Activated CD8-positive, alpha-beta memory T cell treated with anti-CD3 and anti-CD28 coated beads for 24 hours (primary cell): ENCODE data around the gene GMFB.
"Not testable (repeated sequence)": the region's sequence is repeated elsewhere in the genome, so short reads cannot be mapped to it uniquely, and the experiment has no call there.

Experiments used
- DNase-seq: peaks from one replicate; pipeline ENCODE4 v3.0.0-alpha.2; 2020

GMFB gene

DNA sequence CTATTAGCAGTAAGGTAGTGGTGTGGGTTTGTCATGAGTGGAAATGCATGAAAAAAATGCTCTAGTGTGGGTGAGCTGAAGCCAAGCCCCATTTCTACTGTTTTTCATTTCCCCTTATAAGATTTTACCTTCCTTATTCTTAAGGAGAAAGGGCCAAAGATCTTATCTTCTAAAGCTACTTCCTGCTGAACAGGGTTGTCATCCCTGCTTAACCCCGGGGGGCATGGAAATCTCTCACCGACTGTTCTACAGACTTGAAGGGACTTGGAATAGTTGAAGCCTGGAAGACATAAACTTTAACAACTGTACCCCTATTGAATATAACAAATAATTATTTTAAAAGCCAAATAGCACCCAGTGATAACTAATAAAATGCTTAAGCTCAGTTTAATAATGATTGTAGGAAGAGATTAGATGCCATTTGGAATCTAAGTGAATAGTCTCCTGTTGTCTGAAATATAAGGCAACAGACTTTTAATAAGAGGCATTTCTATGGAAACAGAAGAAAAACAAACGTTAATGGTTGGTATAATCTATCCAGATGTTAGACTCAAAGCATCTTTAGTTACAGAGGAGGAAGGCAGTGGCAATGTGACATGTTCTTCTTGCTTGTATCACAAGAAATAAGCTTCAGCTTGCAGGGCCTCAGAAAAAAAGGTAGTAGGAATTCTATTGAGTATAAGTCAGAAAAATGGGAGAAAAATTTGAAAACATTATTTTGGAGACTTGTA lies 1.8 kb upstream of the GMFB start:
- DNase-seq: no peak

DNA sequence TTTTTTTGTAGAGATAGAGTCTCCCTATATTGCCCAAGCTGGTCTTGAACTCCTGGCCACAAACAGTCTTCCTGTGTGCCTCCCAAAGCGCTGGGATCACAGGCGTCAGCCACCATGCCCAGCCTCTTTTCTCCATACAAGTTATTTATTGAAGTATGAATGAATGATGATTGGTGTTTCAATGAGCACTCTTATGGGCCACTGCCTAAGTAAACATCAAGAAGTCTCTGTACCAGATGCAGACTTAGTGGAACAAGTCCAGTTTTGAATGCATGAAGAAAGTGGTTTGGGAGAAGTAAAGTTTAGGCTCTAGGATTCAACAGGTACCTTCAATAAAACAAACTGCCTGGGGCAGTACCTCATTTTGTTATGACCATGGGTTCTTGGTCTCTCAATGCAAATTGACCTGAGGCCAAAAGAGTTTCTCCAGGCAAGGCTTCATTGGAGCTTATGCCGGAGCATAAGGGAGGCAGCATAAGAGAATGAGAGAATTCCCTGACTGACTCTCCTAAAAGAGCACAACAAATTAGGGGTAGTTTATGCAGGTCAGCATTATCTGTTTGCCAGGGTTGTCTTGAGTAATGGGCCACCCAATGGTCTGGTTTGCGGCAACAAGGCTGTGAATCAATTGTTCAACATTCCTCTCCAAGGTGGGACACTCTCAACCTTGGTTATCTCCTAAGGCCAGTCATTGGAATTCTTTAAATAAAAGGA lies 1.1 kb upstream of the GMFB start:
- DNase-seq: no peak

DNA sequence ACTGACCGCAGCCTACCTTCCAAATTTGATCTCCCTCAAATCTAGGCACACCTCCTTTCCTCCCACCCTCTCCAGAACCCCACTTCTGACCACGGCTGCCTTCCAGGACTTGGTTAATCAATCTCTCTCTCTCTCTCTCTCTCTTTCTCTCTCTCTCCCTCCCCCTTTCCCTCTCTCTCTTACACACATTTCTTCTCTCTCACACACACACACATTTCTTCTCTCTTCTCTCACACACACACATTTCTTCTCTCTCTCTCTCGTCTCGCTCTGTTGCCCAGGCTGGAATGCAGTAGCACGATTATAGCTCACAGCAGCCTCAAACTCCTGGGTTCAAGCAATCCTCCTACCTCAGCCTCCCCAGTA lies 521 bp upstream of the GMFB start:
- DNase-seq: no peak

DNA sequence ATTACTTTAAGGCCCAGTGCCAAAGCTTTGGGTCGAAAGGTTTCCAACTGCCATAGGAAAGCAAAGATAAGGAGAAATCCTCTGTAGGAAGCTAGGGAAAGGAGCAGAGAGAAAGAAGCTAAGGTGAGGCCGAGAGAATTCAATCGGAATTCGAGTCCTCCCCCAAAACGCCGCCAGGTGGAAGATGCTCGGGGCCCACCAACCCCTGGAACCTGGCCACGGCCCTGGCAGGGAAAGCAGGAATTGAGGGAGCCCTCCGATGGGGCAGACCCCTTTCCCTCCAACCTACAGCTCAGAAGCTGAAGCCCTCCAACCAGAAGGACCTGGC lies 498 bp downstream of the GMFB start:
- DNase-seq: no peak

DNA sequence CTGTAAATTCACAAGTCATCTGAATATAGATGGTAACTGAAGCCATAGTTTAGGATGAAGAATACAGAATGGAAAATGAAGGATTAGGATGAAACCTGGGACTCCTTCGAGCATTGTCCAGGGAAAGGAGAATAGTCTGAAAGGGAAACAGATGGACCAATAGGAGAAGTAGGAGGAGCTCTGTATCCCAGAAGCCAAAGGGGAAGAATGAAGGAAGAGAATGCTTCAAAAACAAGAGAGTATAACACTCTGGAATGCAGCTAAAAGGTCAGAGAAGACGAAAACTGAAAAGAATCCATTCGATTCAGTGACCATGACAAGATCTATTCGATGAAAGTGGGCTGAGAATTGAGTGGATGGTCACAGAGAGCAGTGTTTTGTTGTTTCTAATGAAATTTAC lies 1.0 kb downstream of the GMFB start:
- no peak for DNase-seq

DNA sequence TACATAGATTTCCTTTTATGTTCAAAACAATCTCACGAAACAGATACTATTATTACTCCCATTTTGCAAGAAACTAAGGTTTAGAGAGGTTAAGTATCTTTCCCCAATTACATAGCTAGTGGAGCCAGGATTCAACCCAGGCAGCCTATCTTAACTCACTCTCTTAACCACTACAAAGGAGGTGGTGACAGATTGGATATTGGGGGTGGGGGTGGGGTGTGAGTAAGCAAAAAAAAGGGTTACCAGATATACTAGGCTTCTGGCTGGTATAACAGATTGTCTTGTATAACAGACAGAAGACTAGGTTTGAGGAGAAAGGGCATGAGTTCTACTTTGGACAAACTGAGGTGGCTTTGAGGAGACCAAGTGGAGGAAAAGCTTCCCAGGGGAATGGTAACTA lies 2.1 kb downstream of the GMFB start:
- DNase-seq: no peak

DNA sequence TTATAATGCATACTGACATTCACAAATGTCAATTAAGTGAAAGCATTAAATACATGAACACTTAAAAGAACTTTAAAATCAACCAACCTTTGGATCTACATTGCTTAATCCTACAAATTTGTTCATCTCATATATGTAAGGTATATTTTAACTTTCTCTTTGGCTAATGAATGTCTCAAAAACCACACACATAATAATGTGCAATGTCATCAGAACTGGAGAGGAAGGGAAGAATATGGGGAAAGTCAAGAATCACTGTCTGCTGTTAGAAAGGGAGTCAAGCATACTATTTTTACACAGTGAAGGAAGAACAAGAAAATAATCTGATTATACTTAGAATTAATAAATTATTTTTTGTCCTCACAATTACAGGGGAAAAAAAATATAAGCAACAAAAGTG lies 4.9 kb downstream of the GMFB start:
- DNase-seq: no peak

DNA sequence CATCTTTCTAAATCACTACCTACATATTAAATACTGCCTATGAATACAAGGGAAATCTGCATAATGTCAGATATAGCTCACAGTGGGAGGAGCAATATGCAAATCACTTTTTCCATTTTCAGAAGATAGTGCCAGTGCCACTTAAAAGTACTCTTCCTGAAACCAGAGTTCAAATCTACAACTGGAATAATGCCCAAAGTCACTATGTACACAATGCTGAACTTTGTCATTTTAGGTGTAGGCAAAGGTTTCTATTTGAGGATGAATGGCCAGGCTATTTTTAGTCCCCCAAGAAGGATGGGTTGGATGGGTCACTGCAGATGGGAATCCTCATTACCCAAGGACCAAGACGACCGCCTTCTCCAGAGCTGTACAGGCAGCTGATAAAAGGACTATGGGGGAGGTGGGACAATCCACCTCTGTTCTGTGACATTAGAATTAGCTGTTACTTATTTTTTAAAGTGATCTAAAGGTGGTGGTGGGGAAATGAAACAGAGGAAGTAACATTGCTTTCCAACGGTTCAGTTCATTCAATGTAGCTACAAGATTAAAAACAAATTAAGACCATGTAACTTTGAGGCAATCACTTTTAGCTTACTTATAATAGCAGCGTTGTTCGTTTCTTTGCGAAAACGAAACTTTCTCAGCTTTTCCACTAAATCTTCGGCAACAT lies 5.6 kb downstream of the GMFB start:
- DNase-seq: no peak

DNA sequence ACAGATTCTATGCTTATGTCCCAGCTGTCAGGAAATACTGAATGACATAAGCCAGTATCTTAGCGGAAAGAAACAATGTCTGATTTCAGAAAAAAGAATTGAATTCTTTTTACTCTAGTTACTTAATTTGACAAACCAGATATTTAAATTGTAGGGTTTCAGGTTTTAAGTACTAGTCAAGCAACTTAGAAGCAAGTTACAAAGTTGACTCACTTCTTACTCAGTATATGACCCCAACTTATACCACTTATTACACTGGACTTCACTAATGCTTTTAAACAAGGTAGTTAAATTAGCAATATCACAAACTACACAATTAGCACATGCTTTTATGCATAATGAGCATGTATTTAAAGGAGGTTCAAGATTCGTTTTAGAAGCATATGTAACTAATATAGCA lies 7.1 kb downstream of the GMFB start:
- DNase-seq: no peak

DNA sequence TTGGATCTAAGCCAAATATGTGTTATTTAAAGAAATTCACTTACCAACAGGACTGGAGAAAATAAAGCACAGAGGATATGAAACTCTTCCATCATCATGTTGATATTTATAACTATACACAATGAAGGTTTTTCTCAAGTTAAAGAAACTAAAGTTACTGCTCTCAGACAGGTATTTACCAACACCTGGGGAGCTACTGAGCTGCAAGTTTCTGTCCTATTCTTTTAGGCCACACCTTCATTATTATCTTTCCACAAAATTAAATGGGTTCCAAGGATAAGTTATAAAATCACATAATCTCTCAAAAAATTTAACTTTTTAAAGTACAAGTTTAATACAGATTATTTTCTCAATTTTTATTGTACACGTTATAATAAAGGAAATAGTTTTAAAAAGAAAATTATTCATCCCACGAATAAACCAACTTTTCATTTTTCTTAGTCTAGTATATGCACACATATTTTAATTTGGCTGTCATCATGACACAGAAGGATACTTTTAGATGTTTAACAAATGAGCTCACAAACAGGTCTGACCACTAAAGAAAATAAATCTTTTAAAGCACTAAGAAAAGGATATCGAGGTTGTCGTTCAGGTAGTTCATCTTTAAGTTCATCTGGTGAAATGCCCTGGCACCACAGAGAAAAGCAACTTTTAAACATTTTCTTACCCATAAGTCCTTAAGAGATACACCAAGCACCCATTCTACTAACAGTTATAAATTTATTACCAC lies 7.8 kb downstream of the GMFB start:
- DNase-seq: no peak

DNA sequence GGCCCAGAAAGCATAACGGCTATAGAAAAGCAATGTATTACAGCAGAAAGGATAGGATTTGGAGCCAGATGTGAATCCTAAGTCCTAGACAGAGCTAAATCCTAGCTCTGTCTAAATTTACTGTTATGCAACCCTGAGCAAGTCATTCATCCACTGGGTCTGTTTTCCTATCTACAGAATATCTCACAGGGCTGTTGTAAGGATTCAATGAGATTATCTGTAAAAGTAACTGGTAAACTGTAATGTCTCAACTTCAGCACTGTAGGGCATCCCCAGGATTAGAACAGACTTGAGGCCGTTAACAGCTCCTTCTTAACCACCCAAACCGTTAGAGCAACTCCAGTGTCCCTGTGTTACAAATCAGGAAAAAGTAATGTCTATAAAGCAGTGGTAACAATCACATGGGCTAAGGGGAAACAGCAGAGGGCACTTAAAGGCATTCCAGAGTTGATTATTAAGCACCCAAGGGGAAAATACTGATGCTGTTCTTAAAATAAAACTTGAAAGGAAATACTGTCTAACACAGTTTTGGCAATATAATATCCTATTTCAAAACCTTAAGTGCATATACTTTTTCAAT lies 10.1 kb downstream of the GMFB start:
- no peak for DNase-seq

DNA sequence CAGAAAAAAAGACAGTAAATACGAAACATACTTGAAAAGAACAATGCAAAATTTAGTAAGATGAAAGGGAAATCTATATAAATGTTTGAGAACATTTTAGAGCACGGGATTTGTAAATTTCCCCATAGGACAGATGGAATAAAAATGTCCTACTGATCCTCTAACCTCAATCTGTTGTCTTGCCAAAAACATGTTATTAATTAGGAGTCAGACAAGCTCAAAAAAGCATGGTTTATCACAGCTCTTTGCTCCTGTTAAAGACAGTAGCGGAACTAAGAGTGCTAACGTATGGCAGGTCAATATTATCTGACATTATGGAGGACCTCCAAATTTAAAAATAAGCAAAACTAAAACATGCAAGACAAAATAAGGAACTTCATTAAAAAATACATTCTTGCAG lies 12.9 kb downstream of the GMFB start:
- no peak for DNase-seq

DNA sequence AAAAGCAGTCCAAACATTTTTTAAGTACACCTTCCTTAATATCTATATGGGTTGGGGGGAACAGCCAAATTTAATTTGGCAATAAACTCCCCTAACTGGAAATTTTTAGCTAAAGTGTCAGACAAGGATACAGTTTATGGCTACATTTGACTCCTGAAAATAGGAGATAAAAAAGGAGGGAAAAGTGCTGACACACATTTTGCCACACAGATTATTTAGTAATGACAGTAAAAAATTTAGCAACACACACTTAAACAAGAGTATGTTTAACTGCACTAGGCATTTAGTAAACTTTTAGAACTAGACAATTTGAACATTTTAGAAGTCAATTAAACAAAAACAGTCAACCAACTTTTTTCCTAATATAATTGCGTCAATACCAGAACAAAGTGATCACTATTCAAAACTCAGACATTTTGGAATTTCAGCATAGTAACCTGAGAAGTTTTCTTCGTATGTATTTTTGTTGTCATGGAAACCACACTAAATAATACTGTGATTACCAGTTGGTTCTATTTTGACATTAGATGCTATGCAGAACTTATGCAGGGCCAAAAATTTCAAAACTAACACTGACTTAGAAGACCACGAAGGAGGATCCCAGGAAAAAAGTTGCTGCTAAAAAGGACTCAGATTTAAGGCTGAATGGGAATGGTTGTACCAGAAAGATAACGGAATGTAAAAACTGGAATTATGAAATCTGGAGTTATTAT lies 13.4 kb downstream of the GMFB start:
- no peak for DNase-seq

DNA sequence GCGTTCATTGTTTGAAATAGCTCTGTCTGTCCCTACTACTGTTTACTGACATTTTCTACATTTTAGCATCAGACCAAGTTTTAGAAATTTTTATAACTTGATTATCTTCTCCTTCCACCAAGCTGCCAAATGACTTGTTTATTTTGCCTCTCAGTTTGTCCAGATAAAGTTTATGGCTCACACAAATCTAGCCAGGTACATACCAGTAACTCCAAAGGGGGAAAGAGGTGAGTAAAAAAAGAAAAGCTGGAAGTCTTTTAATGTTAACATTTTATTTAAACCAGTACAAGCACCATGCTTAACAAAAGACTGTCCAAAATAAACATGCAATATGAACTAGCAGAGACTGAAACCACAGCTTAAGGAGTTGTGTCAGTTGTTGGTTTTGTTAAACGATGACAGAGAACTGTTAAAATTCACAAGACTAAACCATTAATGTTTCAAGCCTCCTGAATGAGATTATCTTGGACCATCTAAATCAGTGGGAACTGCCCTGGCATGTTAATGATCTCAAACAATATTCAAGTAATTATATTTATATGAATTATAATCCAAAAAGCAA lies 14.5 kb downstream of the GMFB start:
- DNase-seq: no peak

DNA sequence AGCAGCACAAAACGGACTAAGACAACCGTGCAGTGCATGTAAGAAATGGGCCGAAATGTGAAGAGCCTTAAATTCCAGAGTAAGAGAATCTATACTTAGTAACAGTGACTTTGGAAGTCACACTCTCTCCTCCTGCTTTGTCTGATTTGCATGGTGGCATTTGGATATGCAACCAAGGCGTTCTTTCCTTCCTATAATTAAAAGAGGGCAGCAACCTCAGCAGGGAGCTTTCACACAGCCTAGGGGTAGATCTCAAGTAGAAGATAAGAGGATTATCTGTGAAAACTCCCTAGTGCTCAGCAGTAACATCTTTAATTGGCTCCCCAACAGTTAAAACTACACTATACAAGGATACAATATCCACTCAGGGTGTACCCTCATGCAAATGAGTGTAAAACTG lies 16.5 kb downstream of the GMFB start:
- DNase-seq: no peak

DNA sequence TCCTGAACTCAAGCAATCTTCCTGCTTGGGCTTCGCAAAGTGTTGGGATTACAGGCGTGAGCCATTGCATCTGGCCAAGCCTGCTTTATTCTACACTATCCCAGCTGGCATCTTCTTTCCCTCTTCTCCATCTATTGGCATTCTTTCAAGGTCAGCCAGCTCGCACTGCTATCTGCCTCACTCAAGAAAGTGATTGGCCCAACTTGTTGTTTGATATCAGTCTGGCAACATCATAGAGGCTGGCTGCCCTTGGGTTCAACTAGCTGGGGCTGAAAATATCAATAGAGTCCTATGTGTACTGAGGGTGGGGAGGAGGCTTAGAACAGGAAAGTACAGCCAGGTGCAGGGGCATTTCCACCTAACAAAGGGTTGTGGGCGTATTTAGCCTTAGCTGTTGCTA lies 17.1 kb downstream of the GMFB start:
- no peak for DNase-seq

DNA sequence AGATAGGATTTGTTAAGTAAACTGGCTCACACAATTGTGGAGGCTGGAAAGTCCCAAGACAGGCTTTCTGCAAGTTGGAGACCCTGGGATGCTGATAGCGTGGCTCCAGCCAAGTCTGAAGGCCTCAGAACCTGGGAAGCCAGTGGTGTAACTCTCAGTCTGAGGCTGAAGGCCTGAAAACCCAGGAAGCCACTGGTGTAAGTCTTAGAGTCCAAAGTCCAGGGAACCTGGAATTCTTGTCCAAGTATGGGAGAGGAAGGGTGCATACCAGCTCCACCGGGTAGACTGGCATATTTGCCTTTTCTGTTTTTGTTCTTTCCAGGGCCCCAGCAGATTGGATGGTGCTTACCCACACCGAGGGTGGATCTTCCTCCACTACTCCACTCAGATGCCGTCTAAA lies 18.1 kb downstream of the GMFB start:
- DNase-seq: no peak

DNA sequence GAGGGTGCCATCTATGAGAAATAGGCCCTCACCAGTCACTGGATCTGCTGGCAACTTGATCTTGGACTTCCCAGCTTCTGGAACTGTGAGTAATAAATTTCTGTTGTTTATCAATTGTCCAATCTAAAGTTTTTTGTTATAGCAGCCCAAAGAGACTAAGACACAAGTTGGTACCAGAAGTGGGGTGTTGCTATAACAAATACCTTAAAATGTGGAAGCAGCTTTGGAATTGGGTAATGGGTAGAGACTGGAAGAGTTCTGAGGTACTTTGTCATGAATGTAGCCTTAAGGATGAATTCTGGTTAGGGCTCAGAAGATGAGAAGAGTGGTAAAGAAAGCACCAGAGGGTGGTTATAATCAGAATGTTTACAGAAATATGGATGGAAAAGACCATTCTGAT lies 21.5 kb downstream of the GMFB start:
- no peak for DNase-seq

DNA sequence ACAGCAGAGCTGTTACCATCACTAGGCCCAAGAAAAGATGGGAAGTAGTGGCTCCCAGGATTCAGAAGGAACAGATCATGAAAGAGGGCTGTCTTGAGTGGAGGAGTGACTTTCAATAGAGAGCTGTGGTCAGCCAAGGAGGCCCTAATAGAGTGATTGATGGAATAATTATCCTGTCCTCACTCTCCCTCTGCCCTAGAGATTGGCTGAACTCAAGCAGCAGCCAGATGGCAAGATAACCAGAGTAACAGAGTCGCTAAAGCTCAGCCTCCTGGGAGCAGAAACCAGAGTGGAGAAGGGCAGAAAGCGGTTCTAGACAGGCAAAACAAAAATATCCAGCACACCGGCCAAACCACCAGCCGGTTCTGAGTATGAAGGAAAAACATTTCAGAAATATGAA lies 23.1 kb downstream of the GMFB start:
- no peak for DNase-seq

DNA sequence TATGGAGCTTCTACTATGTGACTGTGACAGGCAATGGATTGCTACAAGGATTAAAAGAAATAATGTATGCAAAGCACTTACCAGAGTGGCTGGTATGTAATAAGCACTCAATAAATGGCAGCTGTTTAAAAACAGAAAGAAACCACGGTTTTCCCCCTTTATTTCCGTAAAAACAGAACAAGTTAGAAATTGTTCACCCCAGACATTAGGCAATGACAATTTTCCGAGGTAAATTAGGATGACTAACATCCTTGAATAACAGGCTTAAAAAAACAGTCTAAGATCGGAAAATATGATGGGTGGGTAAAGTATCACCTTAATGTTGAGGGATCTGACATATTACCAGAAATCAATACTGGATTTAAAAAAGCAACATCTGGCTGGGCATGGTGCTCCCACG lies 26.7 kb downstream of the GMFB start:
- no peak for DNase-seq

DNA sequence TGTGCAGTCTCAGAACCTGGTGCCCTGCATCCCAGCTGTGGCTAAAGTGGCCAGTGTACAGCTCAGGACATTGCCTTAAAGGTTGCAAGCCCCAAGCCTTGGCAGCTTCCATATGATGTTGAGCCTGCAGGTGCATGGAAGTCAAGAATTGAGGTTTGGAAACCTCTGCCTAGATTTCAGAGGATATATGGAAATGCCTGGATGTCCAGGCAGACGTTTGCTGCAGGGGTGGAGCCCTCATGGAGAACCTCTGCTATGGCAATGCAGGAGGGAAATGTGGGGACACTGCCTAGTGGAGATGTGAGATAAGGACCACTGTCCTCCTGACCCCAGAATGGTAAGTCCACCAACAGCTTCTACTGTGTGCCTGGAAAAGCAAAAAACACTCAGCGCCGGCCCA lies 29.7 kb downstream of the GMFB start:
- no peak for DNase-seq

DNA sequence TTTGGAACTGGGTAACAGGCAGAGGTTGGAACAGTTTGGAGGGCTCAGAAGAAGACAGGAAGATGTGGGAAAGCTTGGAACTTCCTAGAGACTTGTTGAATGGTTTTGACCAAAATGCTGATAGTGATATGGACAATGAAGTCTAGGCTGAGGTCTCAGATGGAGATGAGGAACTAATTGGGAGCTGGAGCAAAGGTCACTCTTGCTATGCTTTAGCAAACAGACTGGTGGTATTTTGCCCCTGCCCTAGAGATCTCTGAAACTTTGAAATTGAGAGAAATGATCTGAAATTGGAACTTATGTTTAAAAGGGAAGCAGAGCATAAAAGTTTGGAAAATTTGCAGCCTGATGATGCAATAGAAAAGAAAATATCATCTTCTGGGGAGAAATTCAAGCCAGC lies 30.2 kb downstream of the GMFB start:
- DNase-seq: not testable (repeated sequence)

DNA sequence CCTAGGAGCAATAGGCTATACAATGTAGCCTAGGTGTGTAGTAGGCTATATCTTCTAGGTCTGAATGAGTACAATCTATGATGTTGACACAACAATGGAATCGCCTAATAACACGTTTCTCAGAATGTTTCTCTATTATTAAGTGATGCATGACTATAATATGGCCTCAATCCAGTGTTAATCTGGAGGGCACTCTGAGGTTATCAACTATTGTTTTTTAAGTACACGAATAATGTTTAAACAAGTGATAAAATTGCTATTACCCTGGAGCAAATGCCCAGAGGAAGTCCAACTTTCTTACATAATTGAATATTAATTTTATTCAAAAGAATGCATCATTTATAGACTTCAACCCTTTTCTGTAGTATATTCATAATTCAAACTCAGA lies 31.2 kb downstream of the GMFB start:
- DNase-seq: no peak
